Measurements from ENCODE around the gene RBL2.
"Not testable (repeated sequence)": the region's sequence is repeated elsewhere in the genome, so short reads cannot be mapped to it uniquely, and the experiment has no call there.

RBL2 gene

DNA sequence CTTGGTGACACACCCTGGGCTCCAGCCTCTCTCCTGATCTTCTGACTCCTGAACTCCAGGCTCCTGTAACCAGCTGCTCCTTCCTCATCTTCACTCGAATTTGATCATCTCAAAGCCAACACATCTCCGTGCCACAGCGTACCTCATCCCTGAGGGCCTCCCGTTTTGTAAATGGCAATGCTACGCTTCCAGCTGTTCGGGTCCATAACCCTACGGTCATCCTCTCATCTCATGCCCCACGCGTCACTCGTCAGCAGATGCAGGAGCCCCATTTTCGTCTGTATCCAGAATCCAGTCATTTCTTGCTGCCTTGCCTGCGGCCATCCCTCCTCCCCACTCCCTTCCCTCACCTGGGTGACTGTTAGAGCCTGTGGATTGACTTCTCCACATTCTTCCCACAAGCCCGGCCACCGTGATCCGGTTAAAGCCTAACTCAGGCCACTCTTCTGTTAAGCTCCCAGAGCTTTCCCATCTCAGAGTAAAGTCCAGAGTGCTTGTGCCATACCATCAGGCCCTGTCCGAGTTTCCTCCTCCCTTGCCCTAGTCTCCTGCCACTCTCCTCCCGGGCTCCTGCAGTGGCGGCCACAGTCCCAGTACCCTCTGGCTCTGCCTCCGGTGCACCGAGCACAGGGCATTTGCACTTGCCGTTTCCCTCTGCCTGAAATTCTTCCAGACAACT is 89.0 kb downstream of the RBL2 start:
- no peak for TF ChIP-seq POLR2A (IDR thresholded peaks at IDR 0.05; ENCODE audit: low read length)

DNA sequence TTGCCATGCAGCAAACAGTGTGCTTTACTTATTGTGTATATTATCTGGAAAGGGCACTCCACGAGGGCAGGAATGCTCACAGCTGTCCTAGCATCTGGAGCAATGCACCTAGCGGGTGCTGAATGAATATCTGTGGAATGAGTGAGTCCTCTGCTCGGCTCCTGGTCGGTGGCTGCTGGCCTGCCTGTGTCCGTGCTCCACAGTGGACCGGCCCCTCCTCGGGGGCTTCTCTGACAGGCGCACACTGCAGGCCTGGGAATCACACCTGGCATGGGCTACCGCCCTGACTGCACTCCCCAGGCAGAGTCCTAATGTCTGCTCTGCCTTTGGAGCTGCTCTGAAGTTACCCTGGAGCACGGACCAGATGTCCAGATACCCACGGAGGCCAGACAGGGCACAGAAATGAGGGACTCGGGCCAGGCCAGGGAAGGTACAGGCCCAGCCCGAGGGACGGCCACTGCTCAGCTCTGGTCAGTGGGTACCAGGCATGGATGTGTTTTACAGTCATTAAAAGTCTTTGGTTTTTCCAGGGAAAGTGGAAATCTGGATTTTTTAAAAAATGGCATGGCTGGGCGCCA is 89.8 kb downstream of the RBL2 start:
- TF ChIP-seq POLR2A (IDR thresholded peaks at IDR 0.05; ENCODE audit: low read length) (no peak), GATA1 (IDR thresholded peaks at IDR 0.05; ENCODE audit: low read depth, low read length) (no peak)
- DNase-seq, result no peak

More for the DNA sequence above, 89.0 kb downstream of the RBL2 start:
- no peak for DNase-seq

DNA sequence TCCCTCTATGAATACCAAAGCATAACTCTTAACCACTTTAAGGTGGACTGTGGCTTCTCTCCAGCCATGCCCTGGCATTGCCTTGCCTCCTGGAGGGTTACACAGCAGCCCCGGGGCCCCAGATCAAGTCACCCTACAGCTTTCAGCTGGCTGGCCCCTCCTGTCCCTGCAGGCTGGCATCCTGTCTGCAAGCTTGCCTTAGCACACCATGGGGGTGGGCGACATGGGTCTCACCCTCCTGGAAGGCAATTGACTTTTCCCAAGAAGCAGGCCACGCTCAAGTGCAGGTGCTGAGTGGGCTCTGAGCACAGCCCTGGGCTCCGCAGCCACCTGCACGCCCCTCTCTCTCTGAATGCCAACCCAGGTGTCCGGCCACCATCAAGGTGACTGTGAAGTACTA is 94.5 kb downstream of the RBL2 start:
- no peak for DNase-seq
- TF ChIP-seq GATA1 (IDR thresholded peaks at IDR 0.05; ENCODE audit: low read depth, low read length), result no peak
- no peak for TF ChIP-seq POLR2A (IDR thresholded peaks at IDR 0.05; ENCODE audit: low read length)

DNA sequence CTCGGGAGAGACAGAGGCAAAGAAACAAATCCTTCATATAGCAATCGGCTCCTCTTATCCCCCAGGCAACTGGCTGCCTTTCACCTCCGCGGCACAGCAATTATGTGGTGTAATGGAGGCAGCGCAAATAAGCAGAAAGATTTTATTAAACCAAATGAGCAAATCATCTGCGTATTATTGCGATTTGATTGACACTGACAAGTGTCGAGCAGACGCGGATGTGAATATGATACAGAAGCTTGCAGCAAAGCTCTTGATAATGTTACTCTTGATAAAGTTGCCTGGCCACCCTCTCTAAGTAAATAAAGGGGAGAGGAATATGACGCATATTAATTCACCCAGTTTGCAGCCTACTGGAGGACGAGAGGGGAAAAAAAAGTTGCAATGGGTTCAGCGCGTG is 95.2 kb downstream of the RBL2 start:
- TF ChIP-seq GATA1 (IDR thresholded peaks at IDR 0.05; ENCODE audit: low read depth, low read length) (no peak), POLR2A (IDR thresholded peaks at IDR 0.05; ENCODE audit: low read length) (no peak)
- no peak for DNase-seq

DNA sequence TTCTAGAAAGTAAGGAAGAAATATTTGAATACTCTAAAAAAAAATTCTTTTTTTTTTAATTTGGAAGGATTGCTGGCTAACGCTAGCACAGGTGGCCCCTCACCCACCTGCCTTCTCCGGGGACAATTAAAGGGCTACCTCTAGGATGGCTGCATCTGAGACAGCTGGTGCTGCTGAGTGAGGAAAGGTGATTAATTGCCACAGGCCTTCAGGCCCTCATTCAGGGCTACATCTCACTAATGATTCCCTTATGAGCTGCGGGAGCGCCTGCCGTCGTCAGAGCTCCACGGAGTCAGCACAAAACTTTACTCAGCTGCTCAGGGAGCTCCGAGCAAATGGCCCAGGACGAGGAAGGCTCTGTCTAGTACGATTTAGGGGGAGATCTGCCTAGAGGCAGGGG is 95.8 kb downstream of the RBL2 start:
- TF ChIP-seq POLR2A (IDR thresholded peaks at IDR 0.05; ENCODE audit: low read length) (no peak), GATA1 (IDR thresholded peaks at IDR 0.05; ENCODE audit: low read depth, low read length) (no peak)
- DNase-seq, result no peak

DNA sequence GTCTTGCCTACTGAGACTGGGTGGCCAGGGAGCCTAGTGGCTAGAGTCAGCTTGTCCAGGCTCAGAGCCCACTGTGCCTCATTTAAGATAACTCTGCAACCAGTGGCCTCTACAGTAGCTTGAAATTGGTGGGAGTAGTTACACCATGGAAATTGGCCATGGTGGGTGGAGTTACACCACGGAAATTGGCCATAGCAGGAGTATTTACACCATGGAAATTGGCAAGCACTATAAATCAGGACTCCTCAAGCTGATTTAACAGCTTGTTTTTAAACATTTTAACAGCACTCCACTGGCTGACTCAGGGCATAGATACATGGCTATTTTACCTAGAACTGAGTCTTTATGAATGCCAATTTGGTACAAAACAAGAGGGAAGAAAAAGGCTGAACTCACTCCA is 96.5 kb downstream of the RBL2 start:
- TF ChIP-seq POLR2A (IDR thresholded peaks at IDR 0.05; ENCODE audit: low read length), result no peak
- TF ChIP-seq GATA1 (IDR thresholded peaks at IDR 0.05; ENCODE audit: low read depth, low read length), result no peak
- no peak for DNase-seq

DNA sequence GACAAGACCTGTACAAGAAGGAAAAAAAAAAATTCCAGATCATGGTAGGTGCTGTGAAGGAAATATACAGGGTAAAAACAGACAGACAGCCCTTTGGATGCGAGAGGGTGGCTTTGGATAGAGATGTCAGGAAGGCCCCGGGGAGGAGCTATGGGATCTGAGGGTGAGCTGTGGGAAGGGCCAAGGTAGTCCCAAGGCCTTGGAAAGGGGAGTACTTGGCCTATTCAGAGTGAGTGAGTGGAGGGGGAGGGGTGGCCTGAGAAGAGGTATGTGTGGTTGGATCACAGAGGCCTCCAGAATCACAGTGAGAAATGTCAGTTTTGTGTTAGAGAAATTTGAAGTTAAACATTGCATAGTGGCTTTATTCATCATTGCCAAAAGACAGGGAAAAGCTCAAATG is 99.9 kb downstream of the RBL2 start:
- TF ChIP-seq POLR2A (IDR thresholded peaks at IDR 0.05; ENCODE audit: low read length) (no peak), GATA1 (IDR thresholded peaks at IDR 0.05; ENCODE audit: low read depth, low read length) (no peak)
- DNase-seq, result no peak

DNA sequence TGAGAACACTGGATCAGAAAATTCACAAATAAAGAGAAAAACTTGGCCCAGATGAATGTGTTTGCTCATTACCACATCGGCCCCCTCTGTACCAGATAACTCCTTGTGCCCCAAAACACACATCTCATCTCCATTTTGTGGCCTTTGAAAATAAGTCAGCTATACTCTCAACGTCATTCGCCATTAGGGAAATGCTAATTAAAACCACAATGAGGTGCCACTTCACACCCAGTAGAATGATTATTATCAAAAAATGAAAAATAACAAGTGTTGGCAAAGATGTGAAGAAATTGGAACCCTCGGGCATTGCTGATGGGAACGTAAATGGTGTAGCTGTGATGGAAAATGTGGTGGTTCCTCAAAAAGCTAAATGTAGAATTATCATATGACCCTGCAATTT is 103.4 kb downstream of the RBL2 start:
- no peak for TF ChIP-seq POLR2A (IDR thresholded peaks at IDR 0.05; ENCODE audit: low read length)
- TF ChIP-seq GATA1 (IDR thresholded peaks at IDR 0.05; ENCODE audit: low read depth, low read length), result no peak
- no peak for DNase-seq

DNA sequence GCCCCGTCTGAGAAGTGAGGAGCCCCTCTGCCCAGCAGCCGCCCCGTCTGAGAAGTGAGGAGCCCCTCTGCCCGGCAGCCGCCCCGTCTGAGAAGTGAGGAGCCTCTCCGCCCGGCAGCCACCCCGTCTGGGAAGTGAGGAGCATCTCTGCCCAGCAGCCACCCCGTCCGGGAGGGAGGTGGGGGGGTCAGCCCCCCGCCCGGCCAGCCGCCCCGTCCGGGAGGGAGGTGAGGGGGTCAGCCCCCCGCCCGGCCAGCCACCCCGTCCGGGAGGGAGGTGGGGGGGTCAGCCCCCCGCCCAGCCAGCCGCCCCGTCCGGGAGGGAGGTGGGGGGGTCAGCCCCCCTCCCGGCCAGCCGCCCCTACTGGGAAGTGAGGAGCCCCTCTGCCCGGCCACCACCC is 105.1 kb downstream of the RBL2 start:
- not testable (repeated sequence) for DNase-seq

DNA sequence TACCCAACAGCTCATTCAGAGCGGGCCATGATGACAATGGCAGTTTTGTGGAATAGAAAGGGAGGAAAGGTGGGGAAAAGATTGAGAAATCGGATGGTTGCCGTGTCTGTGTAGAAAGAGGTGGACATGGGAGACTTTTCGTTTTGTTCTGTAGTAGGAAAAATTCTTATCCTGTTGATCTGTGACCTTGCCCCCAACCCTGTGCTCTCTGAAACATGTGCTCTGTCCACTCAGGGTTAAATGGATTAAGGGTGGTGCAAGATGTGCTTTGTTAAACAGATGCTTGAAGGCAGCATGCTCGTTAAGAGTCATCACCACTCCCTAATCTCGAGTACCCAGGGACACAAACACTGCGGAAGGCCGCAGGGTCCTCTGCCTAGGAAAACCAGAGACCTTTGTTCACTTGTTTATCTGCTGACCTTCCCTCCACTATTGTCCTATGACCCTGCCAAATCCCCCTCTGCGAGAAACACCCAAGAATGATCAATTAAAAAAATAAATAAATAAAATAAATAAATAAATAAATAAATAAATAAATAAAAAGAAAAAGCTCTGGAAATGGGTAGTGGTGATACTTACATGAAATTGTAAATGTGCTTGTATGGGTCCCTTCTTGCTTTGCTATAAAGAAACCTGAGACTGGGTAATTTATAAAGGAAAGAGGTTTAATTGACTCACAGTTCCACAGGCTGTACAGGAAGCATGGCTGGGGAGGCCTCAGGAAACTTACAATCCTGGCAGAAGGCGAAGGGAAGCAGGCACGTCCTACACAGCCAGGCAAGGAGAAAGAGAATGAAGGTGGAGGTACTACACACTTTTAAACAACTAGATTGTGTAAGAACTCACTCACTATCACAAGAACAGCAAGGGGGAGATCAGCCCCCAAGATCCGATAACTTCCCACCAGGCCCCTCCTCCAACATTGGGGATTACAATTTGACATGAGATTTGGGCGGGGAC is 105.8 kb downstream of the RBL2 start:
- DNase-seq, result not testable (repeated sequence)
